B cell (primary cell): ENCODE data around the gene ALX3. TPM values are rescaled to one million over a fixed set of nuclear protein-coding genes. Genes with fewer than 3 reads are reported as not detected.
"Not testable (repeated sequence)": the region's sequence is repeated elsewhere in the genome, so short reads cannot be mapped to it uniquely, and the experiment has no call there.

ENCODE experiments used
- ATAC-seq: fragments of 200-7000 bp; cut with Tn5 transposase; one replicate; pipeline ENCODE4 v1.10.0; 2021; ENCODE audit warnings: low read depth, mild to moderate bottlenecking, moderate number of reproducible peaks, moderate library complexity
- CTCF ChIA-PET: fragments of 350-600 bp; sonication (Branson Sonifier 250); formaldehyde crosslinking; loops from one replicate; lab custom pipeline; 2021; ENCODE audit warnings: antibody characterized with exemption, inconsistent platforms; lab: Charles Lee
- POLR2A ChIA-PET: fragments of 350-600 bp; sonication (Branson Sonifier 250); formaldehyde crosslinking; loops from one replicate; lab custom pipeline; 2021; ENCODE audit warnings: antibody characterized with exemption; lab: Charles Lee
- DNase-seq: peaks from one replicate; pipeline ENCODE4 v3.0.0; 2013
- H2AFZ ChIP-seq: 2 replicates; pipeline ENCODE4 v1.6.1; 2012; ENCODE audit warnings: mild to moderate bottlenecking, low read depth, low read length; ENCODE audit not compliant: insufficient read depth, poor library complexity, severe bottlenecking
- H3K27ac ChIP-seq, 2 donors: 1 replicate in 1 of 2; 2 replicates in 1 of 2; pipeline ENCODE4 v1.5.1; 2012 to 2013; ENCODE audit warnings: low read length in 2 of 2, mild to moderate bottlenecking in 2 of 2, moderate library complexity in 1 of 2
- H3K27me3 ChIP-seq, 4 experiments: fragments of 200-600 bp in 1 of 4; sonication (generic) in 1 of 4; replicated peaks in 1 of 4; 1 replicate in 2 of 4; 2 replicates in 2 of 4; pipeline versions ENCODE4 v1.6.1 to v1.7.0; 2013 to 2016; ENCODE audit warnings: low read length in 3 of 4, mild to moderate bottlenecking in 2 of 4, mixed read lengths in 1 of 4, moderate library complexity in 1 of 4; ENCODE audit not compliant: insufficient read depth in 4 of 4, control insufficient read depth in 3 of 4; ENCODE audit errors: control extremely low read depth in 1 of 4
- H3K36me3 ChIP-seq, 2 experiments: replicated peaks in 1 of 2; 1 replicate in 1 of 2; 2 replicates in 1 of 2; pipeline versions ENCODE4 v1.6.1 to v1.7.1; 2013; ENCODE audit warnings: low read length in 1 of 2; ENCODE audit not compliant: insufficient read depth in 2 of 2, control insufficient read depth in 1 of 2; ENCODE audit errors: control extremely low read depth in 1 of 2, extremely low read depth in 1 of 2
- H3K4me1 ChIP-seq, 2 donors: fragments of 200-600 bp in 1 of 2; sonication (generic) in 1 of 2; 1 replicate in 1 of 2; 2 replicates in 1 of 2; pipeline versions ENCODE4 v1.5.1 to v1.6.1; 2013 to 2017; ENCODE audit warnings: low read length in 2 of 2; ENCODE audit not compliant: control insufficient read depth in 2 of 2, insufficient read depth in 2 of 2
- H3K4me2 ChIP-seq: replicated peaks from 2 replicates; pipeline ENCODE3; 2012; ENCODE audit warnings: mild to moderate bottlenecking, low read depth, low read length; ENCODE audit not compliant: poor library complexity, severe bottlenecking
- H3K4me3 ChIP-seq, 5 experiments: fragments of 200-600 bp in 1 of 5; sonication (generic) in 1 of 5; 1 replicate in 3 of 5; 2 replicates in 2 of 5; pipeline versions ENCODE4 v1.5.1 to v1.7.0; 2011 to 2016; ENCODE audit warnings: low read length in 4 of 5, mild to moderate bottlenecking in 4 of 5, low read depth in 2 of 5, control low read depth in 1 of 5, moderate library complexity in 1 of 5; ENCODE audit not compliant: insufficient read depth in 1 of 5; ENCODE audit errors: control extremely low read depth in 1 of 5, extremely low read depth in 1 of 5
- H3K79me2 ChIP-seq: fragments of 200-600 bp; sonication (generic); one replicate; pipeline ENCODE4 v1.6.0; 2016; ENCODE audit warnings: low read length; ENCODE audit not compliant: control insufficient read depth, insufficient read depth
- H3K9ac ChIP-seq: fragments of 200-600 bp; sonication (generic); 2 replicates; pipeline ENCODE4 v1.6.1; 2017; ENCODE audit warnings: mild to moderate bottlenecking, low read length, moderate library complexity
- H3K9me3 ChIP-seq, 3 donors: one replicate each; pipeline versions ENCODE4 v1.6.1 to v1.7.1; 2013; ENCODE audit warnings: low read length in 2 of 3; ENCODE audit not compliant: control insufficient read depth in 2 of 3, insufficient read depth in 1 of 3; ENCODE audit errors: control extremely low read depth in 1 of 3
- H4K20me1 ChIP-seq: 2 replicates; pipeline ENCODE4 v1.6.0; 2012; ENCODE audit warnings: mild to moderate bottlenecking, low read length; ENCODE audit not compliant: insufficient read depth, control insufficient read depth, poor library complexity, severe bottlenecking
- H3K27ac Mint-ChIP-seq: one replicate; pipeline ENCODE4 v1.8.0; 2021; ENCODE audit warnings: mixed read lengths
- H3K27me3 Mint-ChIP-seq: one replicate; pipeline ENCODE4 v1.8.0; 2021; ENCODE audit warnings: mixed read lengths
- H3K4me1 Mint-ChIP-seq: one replicate; pipeline ENCODE4 v1.8.0; 2021; ENCODE audit warnings: mixed read lengths
- H3K4me3 Mint-ChIP-seq: one replicate; pipeline ENCODE4 v1.8.0; 2021; ENCODE audit warnings: mixed read lengths
- H3K9me3 Mint-ChIP-seq: one replicate; pipeline ENCODE4 v1.8.0; 2022; ENCODE audit warnings: mixed read lengths; ENCODE audit not compliant: insufficient read depth
- EZH2 ChIP-seq: IDR thresholded peaks from 2 replicates; pipeline ENCODE4 v1.6.1; 2012; ENCODE audit warnings: borderline replicate concordance, low read depth, mild to moderate bottlenecking, moderate library complexity, low read length; ENCODE audit not compliant: insufficient read depth, poor library complexity, severe bottlenecking
- WGBS: methylation state at CpG from one replicate; pipeline ENCODE4 v1.1.5; 2013; ENCODE audit warnings: missing lambda C conversion rate; ENCODE audit not compliant: insufficient coverage; 5-methylcytosine and 5-hydroxymethylcytosine counted together
- intact Hi-C: fragments of 100-400 bp; cut with micrococcal nuclease; formaldehyde crosslinking; loops from one replicate; pipeline ENCODE4 v1.10.0; 2022
- polyA plus RNA-seq: library from polyadenylated mRNA; depleted of rRNA; stranded (reverse); fragments of >200 nt; gene quantifications from 2 replicates; pipeline ENCODE4 v1.2.3, GENCODE V29; 2012
- total RNA-seq, 2 donors: library from RNA; stranded (reverse); fragments of 120-200 nt in 1 of 2; gene quantifications; 1 replicate in 1 of 2; 2 replicates in 1 of 2; pipeline versions ENCODE4 v1.2.3 to v1.2.4, GENCODE V29; 2013 to 2022
- TF ChIP-seq, protein P1 (sequence below): fragments of 200-600 bp; IDR thresholded peaks from one replicate; pipeline ENCODE4 v1.8.0; 2022; ENCODE audit warnings: antibody characterized with exemption, mild to moderate bottlenecking

The ALX3 gene
- total and polyA plus RNA-seq, 2 donors (not counting 1 experiment from before 2014, with no cell fraction given): not detected

DNA sequence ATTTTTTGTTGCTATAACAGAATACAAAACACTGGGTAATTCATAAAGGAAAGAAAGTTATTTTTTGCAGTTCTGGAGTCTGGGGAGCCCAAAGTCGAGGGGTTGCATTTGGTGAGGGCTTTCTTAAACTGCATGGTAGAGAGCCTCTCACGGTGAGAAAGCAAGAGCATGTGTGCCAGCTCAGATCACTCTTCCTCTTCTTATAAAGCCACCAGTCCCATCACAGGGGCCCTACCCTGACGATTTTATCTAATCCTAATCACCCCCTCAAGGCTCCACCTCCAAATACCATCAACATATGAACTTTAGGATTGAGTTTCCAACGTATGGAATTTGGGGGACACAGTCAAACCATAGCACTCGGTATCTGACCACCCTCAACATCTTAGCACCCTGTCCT is 37.1 kb downstream of the ALX3 start:
- H3K4me3 Mint-ChIP-seq: peak overlapping the region; percentile 97
- ChIA-PET CTCF (interaction anchor here (1.4 to 9.6 kb wide), 6 partner anchors 11 to 393 kb away, joined by 3 to 67 read pairs (median 14); partner anchors contain the start of gene AHCYL1), POLR2A (no interaction called here)
- Histone ChIP-seq H2AFZ (peak overlapping the region; percentile 98), H3K4me3 (peak overlapping the region in 1 of 5 experiments; percentile 99), H3K9me3 (no peaks in the 10 kb centered on the region), H4K20me1 (no peaks in the 10 kb centered on the region), H3K9ac (no peak overlapping the region), H3K27ac (peak overlapping the region; percentile 76 to 95), H3K79me2 (peaks cover 25% of the 10 kb centered on the region), H3K36me3 (peaks cover 0 to 13% of the 10 kb centered on the region in 2 experiments), H3K4me2 (peak overlapping the region; percentile 94), H3K27me3 (no peaks in the 10 kb centered on the region), H3K4me1 (peaks cover 25 to 31% of the 10 kb centered on the region in 2 donors)
- ATAC-seq: no peak
- intact Hi-C loops: loop anchor here (5.0 kb wide), 1 partner anchor 929 kb away; the partner anchor contains the start of gene LRIF1
- H3K27ac Mint-ChIP-seq: peak overlapping the region; percentile 93
- no peaks in the 10 kb centered on the region for H3K27me3 Mint-ChIP-seq
- TF ChIP-seq EZH2: no peak
- TF ChIP-seq, protein P1, sequence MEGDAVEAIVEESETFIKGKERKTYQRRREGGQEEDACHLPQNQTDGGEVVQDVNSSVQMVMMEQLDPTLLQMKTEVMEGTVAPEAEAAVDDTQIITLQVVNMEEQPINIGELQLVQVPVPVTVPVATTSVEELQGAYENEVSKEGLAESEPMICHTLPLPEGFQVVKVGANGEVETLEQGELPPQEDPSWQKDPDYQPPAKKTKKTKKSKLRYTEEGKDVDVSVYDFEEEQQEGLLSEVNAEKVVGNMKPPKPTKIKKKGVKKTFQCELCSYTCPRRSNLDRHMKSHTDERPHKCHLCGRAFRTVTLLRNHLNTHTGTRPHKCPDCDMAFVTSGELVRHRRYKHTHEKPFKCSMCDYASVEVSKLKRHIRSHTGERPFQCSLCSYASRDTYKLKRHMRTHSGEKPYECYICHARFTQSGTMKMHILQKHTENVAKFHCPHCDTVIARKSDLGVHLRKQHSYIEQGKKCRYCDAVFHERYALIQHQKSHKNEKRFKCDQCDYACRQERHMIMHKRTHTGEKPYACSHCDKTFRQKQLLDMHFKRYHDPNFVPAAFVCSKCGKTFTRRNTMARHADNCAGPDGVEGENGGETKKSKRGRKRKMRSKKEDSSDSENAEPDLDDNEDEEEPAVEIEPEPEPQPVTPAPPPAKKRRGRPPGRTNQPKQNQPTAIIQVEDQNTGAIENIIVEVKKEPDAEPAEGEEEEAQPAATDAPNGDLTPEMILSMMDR: no peak
- DNase-seq: no peak
- 59% methylated on average over 2 of the region's 5 CpGs for WGBS
- no peaks in the 10 kb centered on the region for H3K9me3 Mint-ChIP-seq
- H3K4me1 Mint-ChIP-seq: peaks cover 45% of the 10 kb centered on the region

DNA sequence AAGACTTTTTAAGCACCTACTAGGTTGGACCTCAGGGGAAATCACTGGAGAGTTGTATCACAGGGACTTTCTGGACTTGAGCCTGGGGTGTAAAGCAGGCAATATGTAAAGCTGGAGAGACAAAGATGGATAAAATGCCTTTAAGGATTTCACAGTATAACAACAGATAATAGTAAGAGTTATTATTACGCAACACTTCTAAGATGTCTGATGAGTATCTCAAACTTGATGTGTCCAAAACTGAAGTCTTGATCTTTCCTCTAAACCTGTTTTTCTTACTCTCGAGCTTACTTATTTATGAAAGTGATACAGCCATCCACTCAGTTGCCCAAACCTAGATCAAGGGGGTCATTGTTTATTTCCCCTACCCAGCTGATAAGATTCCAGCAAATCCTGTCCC is 38.1 kb downstream of the ALX3 start:
- Histone ChIP-seq H3K27me3 (no peaks in the 10 kb centered on the region), H3K9me3 (no peaks in the 10 kb centered on the region), H3K27ac (no peak overlapping the region), H4K20me1 (no peaks in the 10 kb centered on the region), H3K4me1 (peaks cover 25 to 31% of the 10 kb centered on the region in 2 donors), H3K4me3 (no peak overlapping the region), H3K9ac (no peak overlapping the region), H3K36me3 (peaks cover 0 to 3% of the 10 kb centered on the region in 2 experiments), H3K4me2 (no peak overlapping the region), H3K79me2 (peaks cover 22% of the 10 kb centered on the region), H2AFZ (no peak overlapping the region)
- CTCF ChIA-PET: interaction anchor here (1.2 to 4.9 kb wide), 7 partner anchors 10 to 392 kb away, joined by 3 to 49 read pairs (median 7); partner anchors contain the start of gene AHCYL1
- ATAC-seq: no peak
- Mint-ChIP-seq H3K4me1 (peaks cover 45% of the 10 kb centered on the region), H3K4me3 (no peak overlapping the region), H3K9me3 (no peaks in the 10 kb centered on the region), H3K27me3 (no peaks in the 10 kb centered on the region), H3K27ac (peak overlapping the region; percentile 51)
- no peak for DNase-seq
- intact Hi-C loops: loop anchor here (5.0 kb wide), 1 partner anchor 930 kb away; the partner anchor contains the start of gene LRIF1
- no peak for TF ChIP-seq EZH2
- TF ChIP-seq, protein P1: no peak
- POLR2A ChIA-PET: no interaction called here
- WGBS: 100% methylated on average over 1 of the region's 2 CpGs

DNA sequence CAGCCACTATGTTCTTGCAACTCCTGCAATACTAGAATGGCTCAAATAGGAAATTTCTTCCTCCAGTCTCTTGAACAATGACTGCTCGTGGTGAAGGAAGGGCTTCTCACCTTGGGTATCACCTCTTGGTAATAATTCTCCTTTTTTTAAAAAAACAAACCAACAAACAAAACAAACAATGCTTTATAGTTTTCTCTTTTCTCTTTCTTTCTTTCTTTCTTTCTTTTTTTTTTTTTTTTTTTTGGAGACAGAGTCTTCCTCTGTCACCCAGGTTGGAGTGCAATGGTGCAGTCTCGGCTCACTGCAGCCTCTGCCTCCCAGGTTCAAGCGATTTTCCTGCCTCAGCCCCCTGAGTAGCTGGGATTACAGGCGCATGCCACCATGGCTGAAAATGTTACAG is 39.8 kb downstream of the ALX3 start:
- CTCF ChIA-PET: interaction anchor here (1.2 to 4.9 kb wide), 17 partner anchors 13 to 485 kb away, joined by 3 to 52 read pairs (median 10); partner anchors contain the start of gene AHCYL1
- H3K27me3 Mint-ChIP-seq, H3K27me3 ChIP-seq, H4K20me1 ChIP-seq, POLR2A ChIA-PET, H3K9me3 Mint-ChIP-seq, H3K9me3 ChIP-seq, ATAC-seq, H3K36me3 ChIP-seq, DNase-seq: not testable (repeated sequence)
- Histone ChIP-seq H3K4me2 (peak overlapping the region; percentile 43), H2AFZ (peak overlapping the region; percentile 71), H3K4me1 (peaks cover 23 to 28% of the 10 kb centered on the region in 2 donors), H3K79me2 (peaks cover 11% of the 10 kb centered on the region), H3K4me3 (peak overlapping the region in 2 of 5 experiments; percentile 11 to 25), H3K27ac (peak overlapping the region; percentile 21 to 32), H3K9ac (peak overlapping the region; percentile 27)
- WGBS: 96% methylated on average over 3 of the region's 4 CpGs
- intact Hi-C loops: loop anchor here (5.0 kb wide), 1 partner anchor 932 kb away; the partner anchor contains the start of gene LRIF1
- H3K4me1 Mint-ChIP-seq: peaks cover 34% of the 10 kb centered on the region
- H3K4me3 Mint-ChIP-seq: peak overlapping the region; percentile 68
- H3K27ac Mint-ChIP-seq: peak overlapping the region; percentile 87
